Measurements from ENCODE around the gene ADAMTS19. TPM values are rescaled to one million over a fixed set of nuclear protein-coding genes. Genes with fewer than 3 reads are reported as not detected.

The ADAMTS19 gene
- total and polyA plus RNA-seq, 2 of the 8 experiments (the other 6 are each of a cell fraction or from before 2014, with no cell fraction given) = 17.3 to 28.8 TPM

DNA sequence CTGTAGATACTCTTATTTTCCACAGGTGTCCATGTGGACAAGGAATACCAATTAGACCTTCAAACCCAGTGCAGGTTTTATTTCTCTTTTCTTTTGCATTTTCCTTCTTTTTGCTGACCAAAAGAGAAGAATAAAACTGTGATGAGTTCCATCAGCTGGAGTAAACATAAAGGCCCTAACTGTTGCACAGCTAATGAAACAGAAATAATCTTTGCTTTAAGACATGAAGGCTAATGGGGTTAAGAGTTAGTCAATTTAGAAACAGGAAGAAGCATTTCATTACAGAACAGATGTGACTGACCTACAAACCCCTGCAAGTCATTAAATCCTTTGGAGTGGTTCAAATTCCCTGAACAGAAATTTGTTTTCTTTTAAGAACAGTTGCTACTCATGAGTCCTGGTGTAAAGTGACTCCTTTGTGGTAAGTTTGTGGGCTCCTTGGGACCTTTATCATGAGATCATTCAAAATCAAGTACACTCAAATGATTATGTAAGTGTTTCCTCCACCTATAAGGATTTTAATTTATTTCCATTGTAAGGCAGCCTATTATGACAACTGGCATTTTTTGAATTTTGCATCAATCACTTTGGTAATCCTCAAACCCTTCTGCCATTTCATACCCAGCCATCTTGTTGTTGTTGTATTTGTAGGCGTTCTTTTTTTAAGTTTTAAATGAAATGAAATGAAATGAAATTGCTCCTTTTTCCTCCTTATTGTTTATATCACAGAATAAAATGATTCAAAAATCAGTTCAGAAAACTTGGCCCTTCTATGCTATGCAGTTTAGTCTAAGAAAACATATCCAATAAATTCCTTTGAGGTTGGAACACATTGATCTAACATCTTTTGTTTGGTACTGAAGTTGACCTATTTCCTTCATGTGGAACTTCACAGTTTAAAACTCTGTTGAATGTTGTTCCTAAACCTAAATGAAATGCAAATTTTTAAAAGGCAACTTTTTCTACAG, 289.1 kb downstream of the ADAMTS19 start:
- ChIA-PET CTCF (ENCODE audit: partially characterized antibody) (interaction anchor here (0.7 to 2.2 kb wide), 5 partner anchors 9 to 33 kb away, joined by 3 to 11 read pairs (median 3); no protein-coding TSS in a partner anchor), POLR2A (ENCODE audit: partially characterized antibody) (no interaction called here)
- no peak overlapping the region for H3K4ac ChIP-seq (replicated peaks; ENCODE audit: insufficient read length, low read depth, low read length)
- H3K27ac ChIP-seq (ENCODE audit: low read depth, low read length) = no peak overlapping the region
- no peak overlapping the region for H4K8ac ChIP-seq (ENCODE audit: extremely low read depth, insufficient read depth, low read length)
- no peak overlapping the region for H3K4me3 ChIP-seq (ENCODE audit: extremely low read depth in 1 of 4, insufficient read depth in 2 of 4, low read depth in 3 of 4, low read length in 4 of 4)
- no peak overlapping the region for H2BK120ac ChIP-seq (replicated peaks; ENCODE audit: low read depth, low read length)
- no peak overlapping the region for H4K91ac ChIP-seq (replicated peaks; ENCODE audit: insufficient read length, low read length)
- no peak overlapping the region for H2BK12ac ChIP-seq (ENCODE audit: low read depth, low read length)
- TF ChIP-seq RFX5 (IDR thresholded peaks at IDR 0.05; ENCODE audit: borderline replicate concordance, low read depth, low read length) (no peak), KDM5A (IDR thresholded peaks at IDR 0.05; ENCODE audit: low read length) (no peak), CHD1 (IDR thresholded peaks at IDR 0.05; ENCODE audit: low read depth, low read length) (no peak), BCL11A (IDR thresholded peaks at IDR 0.05; ENCODE audit: low read depth in 2 of 2, low read length in 2 of 2) (no peak), ASH2L (IDR thresholded peaks at IDR 0.05; ENCODE audit: low read length) (no peak), HDAC6 (IDR thresholded peaks at IDR 0.05; ENCODE audit: low read depth, low read length) (no peak), SP2 (IDR thresholded peaks at IDR 0.05; ENCODE audit: low read length) (no peak), ZNF274 (IDR thresholded peaks at IDR 0.05; ENCODE audit: borderline replicate concordance, extremely low read depth, low read length) (no peak), TAF1 (IDR thresholded peaks at IDR 0.05; ENCODE audit: low read depth, low read length) (no peak), FOSL1 (IDR thresholded peaks at IDR 0.05; ENCODE audit: insufficient read depth, low read depth, low read length) (no peak)
- TF ChIP-seq, protein P1, sequence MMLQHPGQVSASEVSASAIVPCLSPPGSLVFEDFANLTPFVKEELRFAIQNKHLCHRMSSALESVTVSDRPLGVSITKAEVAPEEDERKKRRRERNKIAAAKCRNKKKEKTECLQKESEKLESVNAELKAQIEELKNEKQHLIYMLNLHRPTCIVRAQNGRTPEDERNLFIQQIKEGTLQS (IDR thresholded peaks at IDR 0.05; ENCODE audit: insufficient read depth, low read depth, low read length) = no peak
- H3K14ac ChIP-seq (ENCODE audit: insufficient read length) = no peak overlapping the region
- H4K20me1 ChIP-seq (replicated peaks in 1 of 2; ENCODE audit: control insufficient read depth in 1 of 2, insufficient read depth in 2 of 2, low read length in 2 of 2) = no peaks in the 10 kb centered on the region
- H3K23ac ChIP-seq (ENCODE audit: insufficient read length) = no peak overlapping the region
- 89% methylated on average over 1 of the region's 1 CpG; no CpG with 5 or more reads in 1 of the 2 experiments for WGBS, 2 experiments (ENCODE audit: extremely low coverage in 1 of 2, insufficient coverage in 1 of 2, insufficient read length in 1 of 2, insufficient replicate concordance in 2 of 2, low coverage in 1 of 2, low lambda C conversion rate in 2 of 2, missing lambda C conversion rate in 1 of 2)
- no peak overlapping the region for H3K4me2 ChIP-seq (ENCODE audit: insufficient read depth in 1 of 2, low read depth in 2 of 2, low read length in 2 of 2)
- DNase-seq (ENCODE audit: low read depth in 1 of 2, low spot score in 2 of 2) (no peak), FAIRE-seq (peak; percentile 28)
- H2BK20ac ChIP-seq (ENCODE audit: low read length) = no peak overlapping the region
- H4K5ac ChIP-seq (ENCODE audit: insufficient read length, low read depth, low read length) = no peak overlapping the region
- no peaks in the 10 kb centered on the region for H3K36me3 ChIP-seq (ENCODE audit: control insufficient read depth in 2 of 4, insufficient read depth in 4 of 4, low read length in 3 of 4)
- no peaks in the 10 kb centered on the region for H3K4me1 ChIP-seq (replicated peaks in 1 of 4; ENCODE audit: control insufficient read depth in 3 of 4, insufficient read depth in 4 of 4, low read length in 3 of 4)
- H3K27me3 ChIP-seq (replicated peaks in 1 of 4; ENCODE audit: control insufficient read depth in 3 of 4, extremely low read depth in 1 of 4, insufficient read depth in 3 of 4, low read length in 3 of 4) = no peaks in the 10 kb centered on the region
- H2AFZ ChIP-seq (ENCODE audit: low read length) = no peak overlapping the region
- no peaks in the 10 kb centered on the region for H3K9me3 ChIP-seq (ENCODE audit: insufficient read depth in 2 of 2, low read depth in 1 of 2, low read length in 1 of 2)
- no peaks in the 10 kb centered on the region for H3K79me2 ChIP-seq (ENCODE audit: control insufficient read depth in 1 of 2, insufficient read depth in 2 of 2, low read length in 2 of 2)
- no peak overlapping the region for H2BK5ac ChIP-seq (ENCODE audit: low read depth, low read length)
- no peak overlapping the region for H3K18ac ChIP-seq (ENCODE audit: extremely low read depth, low read length)
- H2AK5ac ChIP-seq (ENCODE audit: low read depth, low read length) = no peak overlapping the region
- H3K56ac ChIP-seq (replicated peaks; ENCODE audit: insufficient read length, low read depth, low read length) = no peak overlapping the region
- H3K23me2 ChIP-seq (ENCODE audit: low read depth, low read length) = no peaks in the 10 kb centered on the region
- H2BK15ac ChIP-seq (ENCODE audit: low read length) = no peak overlapping the region
- no peaks in the 10 kb centered on the region for H3K79me1 ChIP-seq (ENCODE audit: low read depth, low read length)
- H3K9ac ChIP-seq (replicated peaks in 1 of 4; ENCODE audit: extremely low read depth in 1 of 4, low read depth in 3 of 4, low read length in 3 of 4) = no peak overlapping the region
